Neural progenitor cell (in vitro differentiated cells): Measurements from ENCODE around the gene FAM53A. TPM values are rescaled to one million over a fixed set of nuclear protein-coding genes. Genes with fewer than 3 reads are reported as not detected.

Source experiments
- DNase-seq: peaks from one replicate; pipeline ENCODE4 v3.0.0-alpha.2; 2016; ENCODE audit warnings: low spot score
- H2AFZ ChIP-seq: fragments of 200-600 bp; sonication (generic); replicated peaks from 2 replicates; pipeline ENCODE4 v1.6.1; 2016; ENCODE audit warnings: antibody characterized with exemption
- H3F3A ChIP-seq: fragments of 200-600 bp; sonication (generic); 2 replicates; pipeline ENCODE4 v1.6.1; 2016; ENCODE audit warnings: antibody characterized with exemption, low read depth
- H3K27ac ChIP-seq: fragments of 200-600 bp; sonication (generic); 2 replicates; pipeline ENCODE4 v1.5.1; 2016; ENCODE audit warnings: mild to moderate bottlenecking
- H3K27me3 ChIP-seq: fragments of 200-600 bp; sonication (generic); 2 replicates; pipeline ENCODE4 v1.6.1; 2016; ENCODE audit warnings: mild to moderate bottlenecking, moderate library complexity
- H3K36me3 ChIP-seq: fragments of 200-600 bp; sonication (generic); 2 replicates; pipeline ENCODE4 v1.5.1; 2016
- H3K4me1 ChIP-seq: fragments of 200-600 bp; sonication (generic); 2 replicates; pipeline ENCODE4 v1.6.1; 2016; ENCODE audit warnings: mixed run types
- H3K4me2 ChIP-seq: fragments of 200-600 bp; sonication (generic); 2 replicates; pipeline ENCODE4 v1.6.1; 2016
- H3K4me3 ChIP-seq: fragments of 200-600 bp; sonication (generic); 2 replicates; pipeline ENCODE4 v1.5.1; 2016
- H3K79me2 ChIP-seq: fragments of 200-600 bp; sonication (generic); 2 replicates; pipeline ENCODE4 v1.6.1; 2016; ENCODE audit warnings: low read depth
- H3K9ac ChIP-seq: fragments of 200-600 bp; sonication (generic); 2 replicates; pipeline ENCODE4 v1.6.1; 2016
- H3K9me3 ChIP-seq: fragments of 200-600 bp; sonication (generic); 2 replicates; pipeline ENCODE4 v1.5.1; 2016; ENCODE audit warnings: low read depth
- H4K20me1 ChIP-seq: fragments of 200-600 bp; sonication (generic); 2 replicates; pipeline ENCODE4 v1.6.1; 2016; ENCODE audit warnings: low read depth
- H3K27ac Mint-ChIP-seq: 3 replicates; pipeline ENCODE4 v1.8.0; 2021; ENCODE audit warnings: mixed read lengths
- H3K27me3 Mint-ChIP-seq: 2 replicates; pipeline ENCODE4 v1.8.0; 2022; ENCODE audit warnings: low read depth, mild to moderate bottlenecking, inconsistent platforms, moderate library complexity, mixed read lengths; ENCODE audit not compliant: insufficient read depth
- H3K36me3 Mint-ChIP-seq: 3 replicates; pipeline ENCODE4 v1.8.0; 2021; ENCODE audit warnings: mixed read lengths
- H3K4me1 Mint-ChIP-seq: 3 replicates; pipeline ENCODE4 v1.8.0; 2021; ENCODE audit warnings: mixed read lengths
- H3K4me3 Mint-ChIP-seq: 3 replicates; pipeline ENCODE4 v1.8.0; 2021; ENCODE audit warnings: mild to moderate bottlenecking, moderate library complexity, mixed read lengths
- H3K9me3 Mint-ChIP-seq: 3 replicates; pipeline ENCODE4 v1.8.0; 2020; ENCODE audit warnings: mixed read lengths
- EZH2 ChIP-seq: fragments of 200-600 bp; sonication (generic); IDR thresholded peaks from 2 replicates; pipeline ENCODE4 v1.6.1; 2017; ENCODE audit warnings: antibody characterized with exemption, mild to moderate bottlenecking, moderate library complexity
- EZH2phosphoT487 ChIP-seq: fragments of 200-600 bp; sonication (generic); IDR thresholded peaks from 2 replicates; pipeline ENCODE4 v1.6.1; 2017; ENCODE audit warnings: antibody characterized with exemption
- total RNA-seq: library from RNA; depleted of rRNA; stranded (reverse); fragments of >200 nt; gene quantifications from 2 replicates; pipeline ENCODE4 v1.2.3, GENCODE V29; 2015; ENCODE audit warnings: low replicate concordance
- TF ChIP-seq, protein P1 (sequence below): fragments of 200-600 bp; sonication (generic); IDR thresholded peaks from 2 replicates; pipeline ENCODE4 v1.5.1; 2017; ENCODE audit warnings: antibody characterized with exemption, mild to moderate bottlenecking

FAM53A gene
- total RNA-seq, 1 donor from 2014 or later: 3.2 TPM

DNA sequence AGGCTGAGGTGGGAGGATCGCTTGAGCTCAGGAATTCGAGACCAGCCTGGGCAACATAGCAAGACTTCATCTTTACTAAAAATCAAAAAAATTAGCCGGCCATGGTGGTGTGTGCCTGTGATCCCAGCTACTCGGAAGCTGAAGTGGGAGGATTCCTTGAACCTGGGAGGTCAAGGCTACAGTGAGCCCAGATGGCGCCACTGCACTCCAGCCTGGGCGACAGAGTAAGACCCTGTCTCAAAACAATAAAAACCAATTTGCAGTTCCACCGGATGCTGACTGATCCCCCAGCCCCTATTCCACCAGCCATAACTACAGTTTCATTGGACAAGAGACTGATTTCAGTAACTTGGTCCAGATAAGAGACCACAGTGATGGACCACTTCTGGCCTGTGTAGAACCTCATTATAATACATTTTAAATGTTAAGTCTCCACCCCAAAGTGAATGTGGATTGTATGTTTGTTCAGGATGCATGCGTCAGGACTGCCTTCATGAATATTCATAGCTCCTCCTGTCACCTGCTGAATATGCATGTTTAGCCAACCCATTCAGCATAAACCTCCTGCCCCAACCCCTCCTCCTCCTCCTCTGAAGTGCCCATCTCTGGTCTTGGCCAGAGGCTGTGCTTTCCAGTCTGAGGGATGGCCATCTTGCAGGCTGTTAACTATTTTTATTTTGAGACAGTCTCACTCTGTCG lies 30.3 kb upstream of the FAM53A start:
- H3K27ac ChIP-seq: no peak overlapping the region
- no peaks in the 10 kb centered on the region for H3K36me3 ChIP-seq
- no peak overlapping the region for H2AFZ ChIP-seq
- no peak for DNase-seq
- H3K4me3 ChIP-seq: no peak overlapping the region
- H3K27ac Mint-ChIP-seq: no peak overlapping the region
- no peaks in the 10 kb centered on the region for H3K9me3 Mint-ChIP-seq
- H3K4me2 ChIP-seq: no peak overlapping the region
- peaks cover 42% of the 10 kb centered on the region for H3F3A ChIP-seq
- peaks cover 49% of the 10 kb centered on the region for H4K20me1 ChIP-seq
- H3K4me1 ChIP-seq: peaks cover 9% of the 10 kb centered on the region
- H3K36me3 Mint-ChIP-seq: peaks cover 8% of the 10 kb centered on the region
- H3K9me3 ChIP-seq: no peaks in the 10 kb centered on the region
- peaks cover 2% of the 10 kb centered on the region for H3K27me3 Mint-ChIP-seq
- TF ChIP-seq EZH2: no peak
- TF ChIP-seq, protein P1, sequence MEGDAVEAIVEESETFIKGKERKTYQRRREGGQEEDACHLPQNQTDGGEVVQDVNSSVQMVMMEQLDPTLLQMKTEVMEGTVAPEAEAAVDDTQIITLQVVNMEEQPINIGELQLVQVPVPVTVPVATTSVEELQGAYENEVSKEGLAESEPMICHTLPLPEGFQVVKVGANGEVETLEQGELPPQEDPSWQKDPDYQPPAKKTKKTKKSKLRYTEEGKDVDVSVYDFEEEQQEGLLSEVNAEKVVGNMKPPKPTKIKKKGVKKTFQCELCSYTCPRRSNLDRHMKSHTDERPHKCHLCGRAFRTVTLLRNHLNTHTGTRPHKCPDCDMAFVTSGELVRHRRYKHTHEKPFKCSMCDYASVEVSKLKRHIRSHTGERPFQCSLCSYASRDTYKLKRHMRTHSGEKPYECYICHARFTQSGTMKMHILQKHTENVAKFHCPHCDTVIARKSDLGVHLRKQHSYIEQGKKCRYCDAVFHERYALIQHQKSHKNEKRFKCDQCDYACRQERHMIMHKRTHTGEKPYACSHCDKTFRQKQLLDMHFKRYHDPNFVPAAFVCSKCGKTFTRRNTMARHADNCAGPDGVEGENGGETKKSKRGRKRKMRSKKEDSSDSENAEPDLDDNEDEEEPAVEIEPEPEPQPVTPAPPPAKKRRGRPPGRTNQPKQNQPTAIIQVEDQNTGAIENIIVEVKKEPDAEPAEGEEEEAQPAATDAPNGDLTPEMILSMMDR: no peak
- TF ChIP-seq EZH2phosphoT487: no peak
- no peaks in the 10 kb centered on the region for H3K27me3 ChIP-seq
- H3K79me2 ChIP-seq: peaks cover 33% of the 10 kb centered on the region
- peak overlapping the region; percentile 89 for H3K4me3 Mint-ChIP-seq
- H3K4me1 Mint-ChIP-seq: peaks cover 47% of the 10 kb centered on the region
- H3K9ac ChIP-seq: no peak overlapping the region

DNA sequence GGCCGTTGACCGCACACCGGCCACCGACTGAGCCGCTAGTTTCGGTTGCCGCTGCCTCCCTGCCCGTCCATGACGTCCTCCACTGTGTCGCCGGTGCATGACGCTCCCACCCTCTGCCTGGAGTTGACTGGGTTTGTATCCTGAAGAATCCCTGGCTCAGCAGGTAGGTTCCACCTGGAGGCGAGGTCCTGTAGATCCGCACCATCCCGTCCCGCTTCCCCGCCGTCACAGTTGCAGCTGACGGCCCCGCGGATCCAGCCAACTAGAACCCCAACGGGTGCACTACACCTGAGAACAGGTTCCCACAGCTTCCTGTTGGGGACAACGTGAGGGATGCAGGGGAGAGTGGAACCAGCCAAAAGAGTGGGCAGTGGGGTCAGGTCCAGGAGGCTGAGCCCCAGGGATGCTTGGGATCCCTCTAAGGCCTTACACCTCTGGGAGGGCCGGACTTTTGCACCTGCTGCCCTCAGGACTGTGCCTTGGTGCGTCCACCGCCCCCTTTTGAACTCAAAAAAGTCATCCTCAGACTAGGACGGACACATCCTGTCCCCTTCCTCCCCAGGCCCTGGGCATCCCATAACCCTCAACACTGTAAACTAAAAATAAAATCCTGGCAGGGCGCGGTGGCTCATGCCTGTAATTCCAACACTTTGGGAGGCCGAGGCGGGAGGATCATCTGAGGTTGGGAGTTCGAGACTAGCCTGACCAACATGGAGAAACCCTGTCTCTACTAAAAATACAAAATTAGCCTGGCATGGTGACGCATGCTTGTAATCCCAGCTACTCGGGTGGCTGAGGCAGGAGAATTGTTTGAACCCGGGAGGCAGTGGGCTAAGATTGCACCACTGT lies 29.1 kb upstream of the FAM53A start:
- peak overlapping the region; percentile 94 for H2AFZ ChIP-seq
- H4K20me1 ChIP-seq: peaks cover 54% of the 10 kb centered on the region
- H3K9me3 Mint-ChIP-seq: no peaks in the 10 kb centered on the region
- peak overlapping the region; percentile 86 for H3K27ac Mint-ChIP-seq
- no peak for DNase-seq
- H3K4me1 ChIP-seq: peaks cover 8% of the 10 kb centered on the region
- peak overlapping the region; percentile 67 for H3K4me3 ChIP-seq
- TF ChIP-seq EZH2phosphoT487 (no peak), EZH2 (no peak)
- TF ChIP-seq, protein P1: no peak
- no peaks in the 10 kb centered on the region for H3K9me3 ChIP-seq
- H3K9ac ChIP-seq: peak overlapping the region; percentile 48
- H3K36me3 Mint-ChIP-seq: peaks cover 15% of the 10 kb centered on the region
- peaks cover 2% of the 10 kb centered on the region for H3K27me3 Mint-ChIP-seq
- H3K36me3 ChIP-seq: no peaks in the 10 kb centered on the region
- peaks cover 38% of the 10 kb centered on the region for H3K79me2 ChIP-seq
- peaks cover 35% of the 10 kb centered on the region for H3F3A ChIP-seq
- no peak overlapping the region for H3K27ac ChIP-seq
- no peaks in the 10 kb centered on the region for H3K27me3 ChIP-seq
- H3K4me2 ChIP-seq: peak overlapping the region; percentile 98
- peak overlapping the region; percentile 89 for H3K4me3 Mint-ChIP-seq
- H3K4me1 Mint-ChIP-seq: peaks cover 44% of the 10 kb centered on the region

DNA sequence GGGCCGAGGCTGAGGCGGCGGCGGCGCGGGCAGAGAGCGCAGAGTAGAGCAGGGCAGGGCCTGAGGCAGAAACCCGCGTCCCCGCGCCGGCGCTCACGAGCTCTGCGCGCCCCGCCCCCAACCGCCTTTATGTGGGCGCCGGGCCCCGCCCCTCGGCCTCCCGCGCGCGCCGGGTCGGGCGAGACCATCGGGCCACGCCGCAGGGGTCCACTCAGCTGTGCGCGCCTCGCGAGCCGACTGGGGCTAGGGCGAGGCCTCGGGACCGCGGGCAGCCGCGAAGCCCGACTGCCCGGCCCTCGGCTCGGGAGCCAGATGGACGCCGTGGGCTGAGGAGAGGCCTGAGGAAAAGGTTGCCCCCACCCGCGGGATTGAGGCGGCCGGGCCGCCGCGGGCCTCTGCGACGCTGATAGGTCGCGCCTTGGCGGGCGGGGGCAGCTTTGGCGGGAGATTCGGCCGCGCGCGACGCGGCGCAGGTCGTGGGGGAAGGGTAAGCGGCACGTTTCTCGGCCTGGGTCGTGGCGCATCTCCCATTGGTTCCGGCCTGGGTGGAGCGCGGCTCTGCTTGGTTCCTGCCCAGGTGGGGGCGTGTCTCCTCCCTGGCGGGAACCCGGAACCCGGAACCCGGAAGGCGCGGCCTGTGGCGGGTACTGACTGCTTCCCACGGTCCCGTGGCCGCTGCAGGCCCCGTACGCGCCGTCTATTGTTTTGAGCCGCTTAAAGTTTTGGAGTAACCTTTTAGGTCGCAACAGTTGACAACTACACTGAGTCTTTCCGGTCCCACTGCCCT lies 28.3 kb upstream of the FAM53A start, which contains the start of gene SLBP:
SLBP (minus strand) TSS at position 104 of the 787 bp plus-strand sequence. CDS start 131 bp downstream, outside the sequence.
- peaks cover 2% of the 10 kb centered on the region for H3K27me3 Mint-ChIP-seq
- no peaks in the 10 kb centered on the region for H3K36me3 ChIP-seq
- H3K4me3 ChIP-seq: peak within 1 kb of the TSS; percentile 67
- H3K9me3 Mint-ChIP-seq: no peaks in the 10 kb centered on the region
- H3K4me1 Mint-ChIP-seq: peaks cover 44% of the 10 kb centered on the region
- no peaks in the 10 kb centered on the region for H3K9me3 ChIP-seq
- H3K4me2 ChIP-seq: peak within 1 kb of the TSS; percentile 98
- peak; percentile 94 for DNase-seq
- H3K9ac ChIP-seq: peak within 1 kb of the TSS; percentile 48
- peaks cover 46% of the 10 kb centered on the region for H3K79me2 ChIP-seq
- peaks cover 35% of the 10 kb centered on the region for H3F3A ChIP-seq
- peaks cover 8% of the 10 kb centered on the region for H3K4me1 ChIP-seq
- H3K4me3 Mint-ChIP-seq: peak within 1 kb of the TSS; percentile 91
- H3K36me3 Mint-ChIP-seq: peaks cover 18% of the 10 kb centered on the region
- peak within 1 kb of the TSS; percentile 86 for H3K27ac Mint-ChIP-seq
- H3K27ac ChIP-seq: peak within 1 kb of the TSS; percentile 82
- TF ChIP-seq, protein P1: peak; percentile 5
- TF ChIP-seq EZH2: no peak
- H4K20me1 ChIP-seq: peaks cover 61% of the 10 kb centered on the region
- H2AFZ ChIP-seq: peak within 1 kb of the TSS; percentile 94
- H3K27me3 ChIP-seq: no peaks in the 10 kb centered on the region
